SK-N-SH (cell line): ENCODE data around the gene CELA3B.
"Not testable (repeated sequence)": the region's sequence is repeated elsewhere in the genome, so short reads cannot be mapped to it uniquely, and the experiment has no call there.

Experiments used
- EP300 ChIP-seq, 2 experiments: IDR thresholded peaks; 2 replicates each; pipeline versions ENCODE4 v1.4.0 to v1.6.1; 2012; ENCODE audit warnings: borderline replicate concordance in 1 of 2, low read depth in 1 of 2, low read length in 1 of 2
- EZH2phosphoT487 ChIP-seq: fragments of 200-600 bp; sonication (generic); IDR thresholded peaks from 2 replicates; pipeline ENCODE4 v1.6.1; 2017; ENCODE audit warnings: low read depth, mixed run types, mild to moderate bottlenecking, antibody characterized with exemption, moderate library complexity, borderline replicate concordance
- FOXM1 ChIP-seq: IDR thresholded peaks from 2 replicates; pipeline ENCODE4 v1.4.0; 2012; ENCODE audit warnings: low read depth, mild to moderate bottlenecking
- GABPA ChIP-seq: IDR thresholded peaks from 2 replicates; pipeline ENCODE4 v1.4.0; 2012; ENCODE audit warnings: low read depth, mild to moderate bottlenecking
- RAD21 ChIP-seq: IDR thresholded peaks from 2 replicates; pipeline ENCODE4 v1.6.1; 2012; ENCODE audit warnings: mild to moderate bottlenecking, low read length
- SIN3A ChIP-seq: IDR thresholded peaks from 2 replicates; pipeline ENCODE4 v1.6.1; 2012; ENCODE audit warnings: low read depth, mild to moderate bottlenecking, low read length, moderate library complexity, borderline replicate concordance
- SMC3 ChIP-seq: IDR thresholded peaks from 2 replicates; pipeline ENCODE4 v1.6.1; 2012; ENCODE audit warnings: low read depth, low read length, improper control_type of control experiment
- YY1 ChIP-seq: IDR thresholded peaks from 2 replicates; pipeline ENCODE4 v1.4.0; 2012; ENCODE audit warnings: low read depth, mild to moderate bottlenecking
- TF ChIP-seq, protein P1 (sequence below): fragments of 200-600 bp; sonication (generic); IDR thresholded peaks from 2 replicates; pipeline ENCODE4 v1.6.1; 2017; ENCODE audit warnings: antibody characterized with exemption, mild to moderate bottlenecking, moderate library complexity
- TF ChIP-seq, protein P2 (sequence below): IDR thresholded peaks from 2 replicates; pipeline ENCODE4 v1.4.0; 2012; ENCODE audit warnings: low read depth, borderline replicate concordance
- TF ChIP-seq, protein P3 (sequence below): IDR thresholded peaks from 2 replicates; pipeline ENCODE4 v1.6.1; 2012; ENCODE audit warnings: mild to moderate bottlenecking, low read depth, low read length, moderate library complexity

DNA sequence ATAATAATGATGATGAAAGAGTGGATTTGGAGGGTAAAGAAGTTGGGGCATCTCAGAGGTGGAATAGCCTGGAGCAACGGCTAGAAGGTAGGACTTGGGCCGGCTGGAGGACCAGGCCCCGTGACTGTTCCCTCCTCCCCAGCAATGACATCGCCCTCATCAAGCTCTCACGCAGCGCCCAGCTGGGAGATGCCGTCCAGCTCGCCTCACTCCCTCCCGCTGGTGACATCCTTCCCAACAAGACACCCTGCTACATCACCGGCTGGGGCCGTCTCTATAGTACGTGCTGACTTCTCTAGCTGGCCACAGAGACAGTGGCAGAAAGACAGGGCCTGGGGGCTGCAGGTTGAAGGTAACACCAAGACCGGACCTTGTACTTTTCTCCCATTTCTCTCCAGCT lies 29.9 kb downstream of the CELA3B start:
- not testable (repeated sequence) for TF ChIP-seq GABPA; SMC3; RAD21; EZH2phosphoT487; EP300 (IDR thresholded peaks at IDR 0.05; ENCODE audit: borderline replicate concordance in 1 of 2, low read depth in 1 of 2, low read length in 1 of 2); SIN3A; YY1; FOXM1
- TF ChIP-seq, protein P1, sequence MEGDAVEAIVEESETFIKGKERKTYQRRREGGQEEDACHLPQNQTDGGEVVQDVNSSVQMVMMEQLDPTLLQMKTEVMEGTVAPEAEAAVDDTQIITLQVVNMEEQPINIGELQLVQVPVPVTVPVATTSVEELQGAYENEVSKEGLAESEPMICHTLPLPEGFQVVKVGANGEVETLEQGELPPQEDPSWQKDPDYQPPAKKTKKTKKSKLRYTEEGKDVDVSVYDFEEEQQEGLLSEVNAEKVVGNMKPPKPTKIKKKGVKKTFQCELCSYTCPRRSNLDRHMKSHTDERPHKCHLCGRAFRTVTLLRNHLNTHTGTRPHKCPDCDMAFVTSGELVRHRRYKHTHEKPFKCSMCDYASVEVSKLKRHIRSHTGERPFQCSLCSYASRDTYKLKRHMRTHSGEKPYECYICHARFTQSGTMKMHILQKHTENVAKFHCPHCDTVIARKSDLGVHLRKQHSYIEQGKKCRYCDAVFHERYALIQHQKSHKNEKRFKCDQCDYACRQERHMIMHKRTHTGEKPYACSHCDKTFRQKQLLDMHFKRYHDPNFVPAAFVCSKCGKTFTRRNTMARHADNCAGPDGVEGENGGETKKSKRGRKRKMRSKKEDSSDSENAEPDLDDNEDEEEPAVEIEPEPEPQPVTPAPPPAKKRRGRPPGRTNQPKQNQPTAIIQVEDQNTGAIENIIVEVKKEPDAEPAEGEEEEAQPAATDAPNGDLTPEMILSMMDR, result not testable (repeated sequence)
- TF ChIP-seq, protein P2, sequence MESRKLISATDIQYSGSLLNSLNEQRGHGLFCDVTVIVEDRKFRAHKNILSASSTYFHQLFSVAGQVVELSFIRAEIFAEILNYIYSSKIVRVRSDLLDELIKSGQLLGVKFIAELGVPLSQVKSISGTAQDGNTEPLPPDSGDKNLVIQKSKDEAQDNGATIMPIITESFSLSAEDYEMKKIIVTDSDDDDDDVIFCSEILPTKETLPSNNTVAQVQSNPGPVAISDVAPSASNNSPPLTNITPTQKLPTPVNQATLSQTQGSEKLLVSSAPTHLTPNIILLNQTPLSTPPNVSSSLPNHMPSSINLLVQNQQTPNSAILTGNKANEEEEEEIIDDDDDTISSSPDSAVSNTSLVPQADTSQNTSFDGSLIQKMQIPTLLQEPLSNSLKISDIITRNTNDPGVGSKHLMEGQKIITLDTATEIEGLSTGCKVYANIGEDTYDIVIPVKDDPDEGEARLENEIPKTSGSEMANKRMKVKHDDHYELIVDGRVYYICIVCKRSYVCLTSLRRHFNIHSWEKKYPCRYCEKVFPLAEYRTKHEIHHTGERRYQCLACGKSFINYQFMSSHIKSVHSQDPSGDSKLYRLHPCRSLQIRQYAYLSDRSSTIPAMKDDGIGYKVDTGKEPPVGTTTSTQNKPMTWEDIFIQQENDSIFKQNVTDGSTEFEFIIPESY, result not testable (repeated sequence)
- TF ChIP-seq, protein P3, sequence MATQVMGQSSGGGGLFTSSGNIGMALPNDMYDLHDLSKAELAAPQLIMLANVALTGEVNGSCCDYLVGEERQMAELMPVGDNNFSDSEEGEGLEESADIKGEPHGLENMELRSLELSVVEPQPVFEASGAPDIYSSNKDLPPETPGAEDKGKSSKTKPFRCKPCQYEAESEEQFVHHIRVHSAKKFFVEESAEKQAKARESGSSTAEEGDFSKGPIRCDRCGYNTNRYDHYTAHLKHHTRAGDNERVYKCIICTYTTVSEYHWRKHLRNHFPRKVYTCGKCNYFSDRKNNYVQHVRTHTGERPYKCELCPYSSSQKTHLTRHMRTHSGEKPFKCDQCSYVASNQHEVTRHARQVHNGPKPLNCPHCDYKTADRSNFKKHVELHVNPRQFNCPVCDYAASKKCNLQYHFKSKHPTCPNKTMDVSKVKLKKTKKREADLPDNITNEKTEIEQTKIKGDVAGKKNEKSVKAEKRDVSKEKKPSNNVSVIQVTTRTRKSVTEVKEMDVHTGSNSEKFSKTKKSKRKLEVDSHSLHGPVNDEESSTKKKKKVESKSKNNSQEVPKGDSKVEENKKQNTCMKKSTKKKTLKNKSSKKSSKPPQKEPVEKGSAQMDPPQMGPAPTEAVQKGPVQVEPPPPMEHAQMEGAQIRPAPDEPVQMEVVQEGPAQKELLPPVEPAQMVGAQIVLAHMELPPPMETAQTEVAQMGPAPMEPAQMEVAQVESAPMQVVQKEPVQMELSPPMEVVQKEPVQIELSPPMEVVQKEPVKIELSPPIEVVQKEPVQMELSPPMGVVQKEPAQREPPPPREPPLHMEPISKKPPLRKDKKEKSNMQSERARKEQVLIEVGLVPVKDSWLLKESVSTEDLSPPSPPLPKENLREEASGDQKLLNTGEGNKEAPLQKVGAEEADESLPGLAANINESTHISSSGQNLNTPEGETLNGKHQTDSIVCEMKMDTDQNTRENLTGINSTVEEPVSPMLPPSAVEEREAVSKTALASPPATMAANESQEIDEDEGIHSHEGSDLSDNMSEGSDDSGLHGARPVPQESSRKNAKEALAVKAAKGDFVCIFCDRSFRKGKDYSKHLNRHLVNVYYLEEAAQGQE, result not testable (repeated sequence)
